GM20000 (cell line): ENCODE results near the gene ANKDD1B.

ENCODE experiments used
- DNase-seq: peaks from one replicate; pipeline ENCODE4 v3.0.0; 2012; ENCODE audit warnings: low spot score
- CTCF ChIP-seq: IDR thresholded peaks from 2 replicates; pipeline ENCODE4 v1.5.1; 2012; ENCODE audit warnings: mild to moderate bottlenecking, control low read depth; ENCODE audit errors: extremely low read depth, missing control alignments

Gene ANKDD1B

DNA sequence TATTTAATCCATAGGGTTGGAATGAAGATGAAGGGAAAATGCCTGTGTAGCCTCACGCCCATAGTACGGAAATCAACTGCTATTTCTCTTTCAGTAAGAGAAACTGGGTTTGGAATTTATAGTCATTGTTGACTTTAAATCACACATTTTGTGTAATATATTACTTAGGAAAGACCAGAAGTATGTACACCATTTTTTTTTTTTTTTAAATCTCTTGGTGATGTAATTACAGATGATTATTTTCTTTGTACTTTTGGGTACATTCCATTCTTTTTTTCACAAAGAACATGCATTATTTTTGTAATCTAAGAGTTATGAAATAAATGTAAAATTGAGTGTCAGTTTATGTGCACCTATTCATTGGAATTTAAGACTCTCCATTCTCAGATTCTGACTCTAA lies 60.3 kb downstream of the ANKDD1B start:
- TF ChIP-seq CTCF, result no peak
- DNase-seq, result no peak

DNA sequence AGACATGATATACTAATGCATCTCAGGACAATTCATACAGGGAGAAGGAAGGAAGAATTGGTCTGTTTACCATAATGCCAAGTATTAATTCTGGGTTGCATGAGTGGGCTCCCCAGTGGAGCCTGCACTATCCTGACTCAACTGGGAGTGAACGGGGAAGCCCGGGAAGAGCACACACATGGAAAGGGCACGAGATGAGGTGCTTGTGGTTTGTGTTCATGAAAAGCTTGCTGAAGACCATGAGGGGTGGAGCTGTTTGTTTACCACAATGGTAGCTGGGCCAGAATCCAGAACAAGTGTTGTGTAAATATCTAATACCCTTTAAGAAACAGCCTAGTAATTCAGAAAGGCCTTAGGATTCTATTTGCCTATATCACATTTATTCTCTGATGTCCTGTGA lies 61.4 kb downstream of the ANKDD1B start:
- DNase-seq, result no peak

GRCh38 chr5:75675783-75676182 lies 64.5 kb downstream of the ANKDD1B start:
- TF ChIP-seq CTCF, result no peak
- DNase-seq, result no peak

More for the DNA sequence above, 61.4 kb downstream of the ANKDD1B start:
- TF ChIP-seq CTCF, result no peak

GRCh38 chr5:75677607-75678006 lies 66.4 kb downstream of the ANKDD1B start:
- DNase-seq, result no peak
- TF ChIP-seq CTCF, result no peak

- no peak for TF ChIP-seq CTCF
- peak; percentile 18 for DNase-seq
Measured at GRCh38 chr5:75678155-75678554, 66.9 kb downstream of the ANKDD1B start.

GRCh38 chr5:75681125-75681830 lies 70.0 kb downstream of the ANKDD1B start:
- peak; percentile 16 for TF ChIP-seq CTCF

GRCh38 chr5:75685141-75685540 lies 73.9 kb downstream of the ANKDD1B start:
- no peak for DNase-seq
- TF ChIP-seq CTCF, result no peak

More at GRCh38 chr5:75681125-75681830, 70.0 kb downstream of the ANKDD1B start:
- DNase-seq, result peak; percentile 20
